Keratinocyte (primary cell): ENCODE measurements around the gene SEC16A. TPM values are rescaled to one million over a fixed set of nuclear protein-coding genes. Genes with fewer than 3 reads are reported as not detected.

ENCODE experiments used
- DNase-seq: peaks from one replicate; pipeline ENCODE4 v3.0.0-alpha.2; 2011; ENCODE audit warnings: low read depth, missing footprints, low spot score
- FAIRE-seq: peaks from 2 replicates; lab custom pipeline; 2011; peaks lifted over from hg19 to GRCh38; lab: Jason Lieb, UNC
- H2AFZ ChIP-seq: 2 replicates; pipeline ENCODE4 v1.6.0; 2012; ENCODE audit warnings: low read length, control low read depth, inconsistent platforms; ENCODE audit not compliant: control insufficient read depth
- H3K27ac ChIP-seq: 2 replicates; pipeline ENCODE4 v1.5.1; 2011; ENCODE audit warnings: low read length; ENCODE audit not compliant: control insufficient read depth, insufficient read depth
- H3K27me3 ChIP-seq: 3 replicates; pipeline ENCODE4 v1.6.0; 2011; ENCODE audit warnings: low read length; ENCODE audit not compliant: control insufficient read depth, insufficient read depth; ENCODE audit errors: extremely low read depth
- H3K36me3 ChIP-seq, 2 experiments: 2 replicates in 1 of 2; 3 replicates in 1 of 2; pipeline ENCODE4 v1.5.1; 2011; ENCODE audit warnings: low read length in 2 of 2, mild to moderate bottlenecking in 1 of 2; ENCODE audit not compliant: control insufficient read depth in 2 of 2, insufficient read depth in 2 of 2; ENCODE audit errors: extremely low read depth in 1 of 2
- H3K4me1 ChIP-seq: 3 replicates; pipeline ENCODE4 v1.5.1; 2011; ENCODE audit warnings: low read length; ENCODE audit not compliant: control insufficient read depth, insufficient read depth; ENCODE audit errors: extremely low read depth
- H3K4me2 ChIP-seq: 3 replicates; pipeline ENCODE4 v1.6.0; 2011; ENCODE audit warnings: low read depth, low read length; ENCODE audit not compliant: control insufficient read depth, insufficient read depth; ENCODE audit errors: extremely low read depth
- H3K4me3 ChIP-seq, 3 experiments: fragments of 200-600 bp in 1 of 3; sonication (generic) in 1 of 3; 2 replicates in 2 of 3; 3 replicates in 1 of 3; pipeline ENCODE4 v1.5.1; 2011 to 2016; ENCODE audit warnings: low read length in 3 of 3, mild to moderate bottlenecking in 3 of 3, control low read depth in 2 of 3, inconsistent platforms in 1 of 3, low read depth in 1 of 3, mixed read lengths in 1 of 3, mixed run types in 1 of 3, moderate library complexity in 1 of 3; ENCODE audit not compliant: control insufficient read depth in 2 of 3, insufficient read depth in 2 of 3; ENCODE audit errors: extremely low read depth in 1 of 3
- H3K79me2 ChIP-seq: 2 replicates; pipeline ENCODE4 v1.6.0; 2012; ENCODE audit warnings: low read length; ENCODE audit not compliant: control insufficient read depth, insufficient read depth
- H3K9ac ChIP-seq: 3 replicates; pipeline ENCODE4 v1.6.0; 2011; ENCODE audit warnings: low read length; ENCODE audit not compliant: control insufficient read depth, insufficient read depth; ENCODE audit errors: extremely low read depth
- H3K9me1 ChIP-seq: 3 replicates; pipeline ENCODE4 v1.6.0; 2011; ENCODE audit warnings: low read length; ENCODE audit not compliant: control insufficient read depth, insufficient read depth; ENCODE audit errors: extremely low read depth
- H3K9me3 ChIP-seq: 2 replicates; pipeline ENCODE4 v1.5.1; 2012; ENCODE audit warnings: low read depth, low read length; ENCODE audit not compliant: control insufficient read depth
- H4K20me1 ChIP-seq: 3 replicates; pipeline ENCODE4 v1.6.0; 2011; ENCODE audit warnings: low read length; ENCODE audit not compliant: control insufficient read depth, insufficient read depth; ENCODE audit errors: extremely low read depth
- CTCF ChIP-seq, 3 experiments: IDR thresholded peaks in 1 of 3; conservative IDR thresholded peaks in 1 of 3; optimal IDR thresholded peaks in 1 of 3; 2 replicates in 2 of 3; 3 replicates in 1 of 3; pipeline versions ENCODE3 to v1.5.1; 2011; ENCODE audit warnings: low read length in 3 of 3, mild to moderate bottlenecking in 3 of 3, moderate library complexity in 2 of 3, control low read depth in 1 of 3, inconsistent platforms in 1 of 3; ENCODE audit not compliant: insufficient read depth in 2 of 3; ENCODE audit errors: extremely low read depth in 1 of 3
- EZH2 ChIP-seq: IDR thresholded peaks from one replicate; pipeline ENCODE4 v1.6.1; 2012; ENCODE audit warnings: inconsistent platforms, mild to moderate bottlenecking, low read length, moderate library complexity
- dilution Hi-C: fragments of 300-500 bp; cut with MboI; formaldehyde crosslinking; loops from one replicate; pipeline ENCODE4 v1.7.0; 2020; ENCODE audit warnings: low sequenced_read_pairs; ENCODE audit not compliant: extremely low pct_ligation_motif_present
- polyA plus RNA-seq, 5 experiments: library from polyadenylated mRNA; depleted of rRNA in 3 of 5; stranded (reverse) in 3 of 5; stranded (forward) in 1 of 5; unstranded in 1 of 5; fragments of >200 nt; gene quantifications; 1 replicate in 1 of 5; 2 replicates in 3 of 5; 3 replicates in 1 of 5; pipeline versions ENCODE4 v1.2.1 to v1.2.3, GENCODE V29; 2011 to 2012; ENCODE audit warnings: missing spikeins in 2 of 5, low read depth in 1 of 5, low replicate concordance in 1 of 5

Gene SEC16A
- polyA plus RNA-seq, 1 donor (not counting 4 experiments of a cell fraction or from before 2014, with no cell fraction given) = 15.8 TPM

- dilution Hi-C loops = no loop called here
- TF ChIP-seq EZH2 = no peak
- no peak for TF ChIP-seq CTCF (optimal IDR thresholded peaks at IDR 0.05 in 1 of 3, IDR thresholded peaks at IDR 0.05 in 1 of 3, conservative IDR thresholded peaks at IDR 0.05 in 1 of 3; ENCODE audit: extremely low read depth in 1 of 3, insufficient read depth in 2 of 3, low read length in 3 of 3)
- peak overlapping the region; percentile 74 for H3K4me2 ChIP-seq
- H3K4me3 ChIP-seq = peak overlapping the region; percentile 76 to 90 (median 77)
- no peak overlapping the region for H2AFZ ChIP-seq
- peaks cover 2% of the 10 kb centered on the region for H3K9me1 ChIP-seq
- FAIRE-seq = no peak
- peaks cover 13% of the 10 kb centered on the region for H4K20me1 ChIP-seq
- H3K4me1 ChIP-seq = peaks cover 15% of the 10 kb centered on the region
- H3K9me3 ChIP-seq = no peaks in the 10 kb centered on the region
- no peaks in the 10 kb centered on the region for H3K27me3 ChIP-seq
- DNase-seq = no peak
- H3K79me2 ChIP-seq = peaks cover 56% of the 10 kb centered on the region
- H3K36me3 ChIP-seq = peaks cover 20 to 25% of the 10 kb centered on the region in 2 experiments
- peak overlapping the region; percentile 56 for H3K27ac ChIP-seq
- peak overlapping the region; percentile 80 for H3K9ac ChIP-seq
These were observed 44.8 kb downstream of the SEC16A start for GRCh38 chr9:136437839-136438547.

GRCh38 chr9:136437430-136437829 lies 45.4 kb downstream of the SEC16A start:
- Histone ChIP-seq H3K9me1 (peaks cover 2% of the 10 kb centered on the region), H3K36me3 (peaks cover 19 to 25% of the 10 kb centered on the region in 2 experiments), H3K27ac (no peak overlapping the region), H3K4me1 (peaks cover 15% of the 10 kb centered on the region), H2AFZ (no peak overlapping the region), H3K27me3 (no peaks in the 10 kb centered on the region), H3K4me3 (peak overlapping the region; percentile 76 to 90 (median 77)), H3K9me3 (no peaks in the 10 kb centered on the region), H3K4me2 (peak overlapping the region; percentile 74), H4K20me1 (peaks cover 13% of the 10 kb centered on the region), H3K9ac (peak overlapping the region; percentile 80), H3K79me2 (peaks cover 59% of the 10 kb centered on the region)
- FAIRE-seq (no peak), DNase-seq (no peak)
- dilution Hi-C loops = no loop called here
- TF ChIP-seq EZH2 (no peak), CTCF (optimal IDR thresholded peaks at IDR 0.05 in 1 of 3, IDR thresholded peaks at IDR 0.05 in 1 of 3, conservative IDR thresholded peaks at IDR 0.05 in 1 of 3; ENCODE audit: extremely low read depth in 1 of 3, insufficient read depth in 2 of 3, low read length in 3 of 3) (no peak)
